GDM1 (cell line): ENCODE measurements around the gene TMEM59L.
A peak's percentile ranks its signal among the peaks of the same experiment; 100 is the strongest.
"Not testable (repeated sequence)": the region's sequence is repeated elsewhere in the genome, so short reads cannot be mapped to it uniquely, and the experiment has no call there.

ENCODE experiments used
- DNase-seq: peaks from one replicate; lab custom pipeline; 2025; lab: John Stamatoyannopoulos, UW

Gene TMEM59L

DNA sequence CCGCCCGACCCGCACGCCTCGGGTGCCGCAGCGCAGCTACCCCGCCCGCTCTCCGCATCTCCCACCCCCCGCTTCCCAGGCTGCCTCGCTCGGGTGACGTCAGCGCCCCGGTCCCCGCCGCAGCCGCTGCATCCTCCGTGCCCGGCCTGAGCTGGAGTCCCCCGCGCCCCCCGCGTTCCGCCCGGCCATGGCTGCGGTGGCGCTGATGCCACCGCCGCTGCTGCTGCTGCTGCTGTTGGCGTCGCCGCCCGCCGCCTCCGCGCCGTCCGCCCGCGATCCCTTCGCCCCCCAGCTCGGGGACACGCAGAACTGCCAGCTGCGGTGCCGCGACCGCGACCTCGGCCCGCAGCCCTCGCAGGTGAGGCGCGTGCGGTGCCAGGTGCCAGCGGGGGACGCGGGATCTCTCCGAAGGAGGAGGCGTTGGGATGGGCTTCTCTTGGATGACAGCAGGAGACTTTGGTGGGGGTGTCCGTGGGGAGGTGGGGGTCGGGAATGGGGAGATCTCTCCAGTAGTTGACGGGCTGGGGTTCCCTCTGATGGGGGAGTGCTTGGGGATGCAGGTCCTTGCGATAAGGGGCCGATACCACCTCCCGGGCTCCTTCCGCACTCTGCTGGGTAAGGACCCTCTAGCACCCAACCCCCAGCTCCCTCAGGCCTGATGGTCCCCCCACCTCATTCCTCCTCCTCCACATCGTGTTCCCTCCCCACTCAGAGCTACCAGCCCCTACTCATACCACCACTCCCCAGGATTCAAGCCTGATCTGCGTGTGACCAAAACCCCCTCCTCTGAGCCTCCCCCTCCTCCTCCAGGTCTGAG lies at the start of gene TMEM59L:
Gene TMEM59L (plus strand): TSS at position 99 of the 817 bp plus-strand sequence. CDS start 89 bp downstream, at position 188.
- no peak for DNase-seq

DNA sequence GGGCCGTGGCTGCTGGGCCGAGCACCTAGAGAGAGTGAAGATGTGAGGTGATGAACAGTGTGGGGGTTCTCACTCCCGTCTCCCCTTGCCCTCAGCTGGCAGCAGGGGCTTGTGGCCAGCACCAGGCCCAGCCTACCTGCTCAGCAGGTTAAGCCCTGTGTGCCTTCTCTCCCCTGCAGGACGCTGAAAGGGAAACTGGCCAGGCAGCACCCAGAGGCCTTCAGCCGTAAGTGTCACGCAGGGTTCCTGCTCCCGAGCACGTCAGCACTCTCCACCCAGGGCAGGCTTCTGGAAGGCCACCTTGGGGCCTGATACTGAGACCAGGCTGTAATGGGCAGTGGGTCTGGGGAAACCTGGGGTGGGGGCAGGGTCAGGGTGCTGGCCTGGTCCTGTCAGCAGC lies 45.7 kb upstream of the TMEM59L start:
- no peak for DNase-seq

DNA sequence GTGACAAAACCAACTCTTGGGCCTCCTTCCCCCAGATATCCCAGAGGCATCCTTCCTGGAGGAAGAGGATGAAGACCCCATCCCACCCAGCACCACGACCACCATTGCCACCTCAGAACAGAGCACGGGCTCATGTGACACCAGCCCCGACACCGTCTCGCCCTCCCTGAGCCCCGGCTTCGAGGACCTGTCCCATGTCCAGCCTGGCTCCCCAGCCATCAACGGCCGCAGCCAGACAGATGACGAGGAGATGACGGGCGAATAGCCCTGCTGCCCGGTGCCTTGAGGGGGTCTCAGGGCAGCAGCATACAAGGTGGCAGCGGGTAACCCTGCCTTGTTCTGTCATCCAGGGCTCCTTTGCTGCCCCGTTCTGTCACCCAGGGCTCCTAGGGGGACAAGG lies 44.3 kb upstream of the TMEM59L start:
- no peak for DNase-seq

DNA sequence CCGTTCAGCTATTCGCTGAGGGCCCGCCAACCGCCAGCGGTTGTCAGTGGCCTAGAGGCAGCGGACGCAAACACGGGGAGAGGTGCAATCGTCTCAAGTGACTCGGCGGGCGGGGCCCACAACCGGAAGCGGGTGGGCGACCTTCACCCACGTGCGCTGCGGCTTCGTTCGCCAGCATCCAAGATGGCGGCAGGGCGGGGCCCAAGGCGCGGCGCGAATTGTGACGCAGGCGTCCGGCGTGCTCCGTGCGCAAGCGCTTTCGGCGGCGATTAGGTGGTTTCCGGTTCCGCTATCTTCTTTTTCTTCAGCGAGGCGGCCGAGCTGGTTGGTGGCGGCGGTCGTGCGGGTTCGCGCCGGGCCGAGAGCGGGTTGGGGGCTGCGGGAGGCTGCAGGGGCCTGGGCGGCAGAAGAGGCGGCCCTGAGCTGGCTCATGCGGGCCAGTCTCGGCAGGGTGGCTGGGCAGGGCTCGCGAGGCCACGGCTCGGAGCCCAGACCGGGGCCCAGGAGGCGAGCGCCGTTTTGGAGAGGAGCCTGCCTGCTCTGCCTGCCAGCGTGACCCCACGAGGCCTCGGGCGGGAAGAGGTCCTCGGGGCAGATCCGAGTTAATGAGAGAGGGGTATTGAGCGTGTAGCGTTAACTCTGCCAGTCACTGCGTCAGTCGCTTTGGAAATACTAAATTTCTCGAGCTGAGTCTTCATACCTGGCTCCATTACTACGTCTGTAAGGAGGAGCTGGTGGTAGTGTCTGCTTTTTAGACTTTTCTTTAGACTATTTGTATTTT lies 40.9 kb upstream of the TMEM59L start, which contains the start of gene UBA52:
Gene UBA52 (plus strand): TSS at position 294 of the 781 bp plus-strand sequence. CDS start 1,444 bp downstream, outside the sequence.
- peak; percentile 96 for DNase-seq

DNA sequence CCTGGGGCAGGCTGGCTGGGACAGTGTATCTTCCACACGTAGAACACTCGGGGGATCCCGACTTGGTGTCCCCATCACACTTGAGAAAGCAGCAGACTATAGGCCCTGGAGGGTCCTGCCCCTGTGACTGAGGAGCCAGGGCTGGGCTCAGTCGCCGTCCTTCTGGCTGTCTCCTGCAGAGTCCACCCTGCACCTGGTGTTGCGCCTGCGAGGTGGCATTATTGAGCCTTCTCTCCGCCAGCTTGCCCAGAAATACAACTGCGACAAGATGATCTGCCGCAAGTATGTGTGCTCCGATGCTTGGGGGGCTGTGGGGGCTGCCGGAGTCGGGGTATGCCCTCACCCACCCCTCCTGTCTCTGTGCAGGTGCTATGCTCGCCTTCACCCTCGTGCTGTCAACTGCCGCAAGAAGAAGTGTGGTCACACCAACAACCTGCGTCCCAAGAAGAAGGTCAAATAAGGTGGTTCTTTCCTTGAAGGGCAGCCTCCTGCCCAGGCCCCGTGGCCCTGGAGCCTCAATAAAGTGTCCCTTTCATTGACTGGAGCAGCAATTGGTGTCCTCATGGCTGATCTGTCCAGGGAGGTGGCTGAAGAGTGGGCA lies 37.9 kb upstream of the TMEM59L start:
- no peak for DNase-seq

DNA sequence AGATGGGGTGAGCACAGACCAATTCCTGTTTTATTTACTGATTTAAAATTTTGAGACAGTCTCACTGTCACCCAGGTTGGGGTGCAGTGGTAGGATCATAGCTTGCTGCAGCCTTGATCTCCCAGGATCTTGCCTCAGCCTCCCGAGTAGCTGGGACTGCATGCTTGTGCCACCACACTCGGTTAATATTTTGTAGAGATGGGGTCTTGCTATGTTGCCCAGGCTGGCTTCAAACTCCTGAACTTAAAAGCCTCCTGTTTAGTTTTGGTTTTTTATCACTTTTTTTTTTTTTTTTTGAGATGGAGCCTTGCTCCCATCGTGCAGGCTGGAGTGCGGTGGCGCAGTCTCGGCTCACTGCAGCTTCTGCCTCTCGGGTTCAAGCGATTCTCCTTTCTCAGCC lies 36.3 kb upstream of the TMEM59L start:
- DNase-seq = no peak

DNA sequence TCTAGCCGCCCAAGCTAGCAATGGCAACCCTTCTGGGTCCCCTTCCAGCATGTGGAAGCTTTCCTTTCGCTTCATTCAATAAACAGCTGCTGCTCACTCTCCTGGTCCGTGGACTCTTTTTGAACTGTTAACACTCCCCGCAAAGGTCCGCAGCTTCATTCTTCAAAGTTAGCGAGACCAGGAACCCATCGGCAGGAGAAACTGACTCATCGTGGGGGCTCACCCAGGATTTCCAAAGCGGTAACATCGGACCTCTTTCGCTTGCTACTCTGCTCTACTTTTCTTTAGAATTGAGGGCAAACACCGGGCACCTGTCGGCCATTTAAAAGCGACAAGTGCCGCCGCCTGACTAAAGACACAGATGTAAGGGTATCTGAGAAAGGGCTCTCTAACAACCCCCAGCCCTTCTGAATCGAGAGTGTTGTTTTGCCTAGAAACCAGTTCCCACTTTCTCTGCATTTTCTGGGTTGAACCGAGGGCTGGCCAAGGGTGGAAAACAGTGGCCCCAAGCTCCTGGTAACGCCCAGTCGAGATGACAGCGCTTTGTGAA lies 35.2 kb upstream of the TMEM59L start:
- DNase-seq = no peak

DNA sequence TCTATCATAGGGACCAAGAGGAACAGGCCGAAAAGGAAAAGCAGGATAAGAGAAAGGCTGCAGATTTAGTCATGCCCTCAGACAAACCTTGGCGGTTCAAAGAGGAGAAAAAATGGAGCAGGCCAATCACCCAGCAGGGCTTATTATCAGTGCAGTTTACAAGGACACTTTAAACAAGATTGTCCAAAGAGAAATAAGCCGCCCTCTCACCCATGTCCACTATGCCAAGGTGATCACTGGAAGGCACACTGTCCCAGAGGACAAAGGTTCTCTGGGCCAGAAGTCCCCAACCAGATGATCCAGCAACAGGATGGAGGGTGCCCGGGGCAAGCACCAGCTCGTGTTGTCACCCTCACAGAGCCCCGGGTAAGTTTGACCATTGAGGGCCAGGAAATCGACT lies 32.4 kb upstream of the TMEM59L start:
- no peak for DNase-seq

DNA sequence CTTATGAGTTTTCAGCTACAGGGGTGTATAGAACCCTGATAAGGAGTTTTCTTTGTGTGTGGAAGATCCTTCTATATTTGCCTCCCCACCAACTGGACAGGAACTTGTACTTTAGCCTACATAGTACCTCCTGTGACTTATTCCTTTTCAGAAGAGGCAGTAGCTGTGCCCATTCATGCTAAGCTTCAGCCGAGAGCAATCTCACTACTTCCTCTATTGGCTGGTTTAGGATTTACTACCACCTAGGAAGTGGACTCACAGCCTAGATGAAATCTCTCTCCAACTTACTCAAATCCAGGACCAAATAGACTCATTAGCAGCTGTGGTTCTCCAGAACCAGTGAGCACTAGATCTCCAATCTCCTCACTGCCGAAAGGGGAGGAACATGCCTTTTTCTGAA lies 26.4 kb upstream of the TMEM59L start:
- no peak for DNase-seq

DNA sequence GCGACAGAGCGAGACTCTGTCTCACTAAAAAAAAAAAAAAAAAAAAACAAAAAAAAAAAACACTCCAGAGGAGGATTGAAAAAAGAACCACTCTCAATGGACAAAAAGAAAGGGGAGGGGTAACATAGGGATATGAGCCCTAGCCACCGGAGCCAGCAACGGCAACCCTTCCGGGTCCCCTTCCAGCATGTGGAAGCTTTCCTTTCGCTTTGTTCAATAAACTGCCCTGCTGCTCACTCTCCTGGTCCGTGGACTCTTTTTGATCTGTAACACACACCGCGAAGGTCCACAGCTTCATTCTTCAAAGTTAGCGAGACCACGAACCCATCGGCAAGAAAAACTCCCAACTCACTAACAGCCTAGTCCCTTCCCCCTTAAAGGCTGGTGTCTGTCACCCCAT lies 25.1 kb upstream of the TMEM59L start:
- no peak for DNase-seq

DNA sequence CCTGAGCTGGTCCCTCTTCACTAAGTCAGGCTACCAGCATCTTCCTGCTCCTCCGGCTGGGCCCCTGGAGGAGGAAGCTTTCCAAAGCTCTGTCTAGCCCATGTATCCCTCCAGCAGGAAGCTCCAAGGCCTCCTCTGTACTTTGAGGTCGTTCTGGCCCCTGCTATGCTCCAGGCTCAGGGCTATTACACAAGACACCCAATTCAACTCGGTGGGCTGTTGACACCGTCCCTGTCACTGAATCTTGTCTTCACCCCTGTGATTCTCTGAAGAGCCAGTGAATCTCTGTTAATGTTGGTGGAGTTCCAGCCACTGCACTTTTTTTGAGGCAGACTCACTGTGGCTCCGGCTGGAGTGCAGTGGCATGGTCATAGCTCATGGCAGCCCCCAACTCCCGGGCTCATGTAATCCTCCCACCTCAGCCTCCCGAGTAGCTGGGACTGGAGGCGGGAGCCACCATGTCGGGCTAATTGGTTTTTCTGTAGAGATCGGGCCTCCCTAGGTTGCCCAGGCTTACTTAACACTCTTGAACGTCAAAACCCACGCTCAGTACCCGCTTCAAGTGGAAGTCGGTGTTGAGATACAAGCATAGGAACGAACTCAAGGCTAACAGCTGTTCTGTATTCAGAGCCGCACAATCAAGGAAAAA lies 24.6 kb upstream of the TMEM59L start:
- DNase-seq = no peak

DNA sequence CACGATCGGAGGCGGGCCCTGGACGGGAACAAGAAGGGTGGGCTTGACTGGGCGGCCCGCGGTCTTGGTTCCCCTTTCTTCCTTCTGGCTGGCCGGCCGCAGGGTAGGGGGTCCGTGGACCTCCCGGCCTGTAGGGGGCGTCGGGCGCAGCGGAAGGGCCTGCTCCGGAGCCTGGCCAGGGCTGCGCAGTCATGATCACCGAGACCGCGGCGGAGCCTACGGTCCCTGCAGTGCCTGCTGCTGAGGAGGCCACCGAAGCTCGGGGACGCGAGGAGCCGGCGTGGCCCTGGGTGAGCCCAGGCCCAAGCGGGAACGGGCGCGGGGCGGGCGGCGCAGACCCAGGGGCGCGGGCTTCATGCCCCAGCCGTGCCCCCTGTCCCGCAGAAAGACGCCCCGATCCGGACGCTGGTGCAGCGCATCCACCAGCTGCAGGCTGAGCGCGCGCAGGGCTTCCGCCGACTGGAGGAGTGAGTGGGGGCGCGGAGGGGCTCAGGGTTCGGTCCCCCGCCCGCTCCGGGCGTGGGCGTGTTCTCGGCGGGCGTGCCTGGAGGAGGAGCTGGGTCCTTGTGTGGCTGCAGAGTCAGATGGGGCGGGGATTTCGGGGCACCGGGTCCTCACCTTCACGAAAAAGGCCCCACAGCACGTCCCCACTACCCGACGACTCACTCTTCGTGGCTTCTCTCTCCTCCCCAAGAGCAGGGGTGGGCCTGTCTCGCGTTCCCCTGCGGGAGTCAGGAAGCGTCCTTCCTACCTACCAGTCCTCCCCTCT lies 23.9 kb upstream of the TMEM59L start, which contains the start of gene REX1BD:
Gene REX1BD (plus strand): TSS at position 188 of the 769 bp plus-strand sequence. CDS start 4 bp downstream, at position 192.
- DNase-seq = peak; percentile 90

DNA sequence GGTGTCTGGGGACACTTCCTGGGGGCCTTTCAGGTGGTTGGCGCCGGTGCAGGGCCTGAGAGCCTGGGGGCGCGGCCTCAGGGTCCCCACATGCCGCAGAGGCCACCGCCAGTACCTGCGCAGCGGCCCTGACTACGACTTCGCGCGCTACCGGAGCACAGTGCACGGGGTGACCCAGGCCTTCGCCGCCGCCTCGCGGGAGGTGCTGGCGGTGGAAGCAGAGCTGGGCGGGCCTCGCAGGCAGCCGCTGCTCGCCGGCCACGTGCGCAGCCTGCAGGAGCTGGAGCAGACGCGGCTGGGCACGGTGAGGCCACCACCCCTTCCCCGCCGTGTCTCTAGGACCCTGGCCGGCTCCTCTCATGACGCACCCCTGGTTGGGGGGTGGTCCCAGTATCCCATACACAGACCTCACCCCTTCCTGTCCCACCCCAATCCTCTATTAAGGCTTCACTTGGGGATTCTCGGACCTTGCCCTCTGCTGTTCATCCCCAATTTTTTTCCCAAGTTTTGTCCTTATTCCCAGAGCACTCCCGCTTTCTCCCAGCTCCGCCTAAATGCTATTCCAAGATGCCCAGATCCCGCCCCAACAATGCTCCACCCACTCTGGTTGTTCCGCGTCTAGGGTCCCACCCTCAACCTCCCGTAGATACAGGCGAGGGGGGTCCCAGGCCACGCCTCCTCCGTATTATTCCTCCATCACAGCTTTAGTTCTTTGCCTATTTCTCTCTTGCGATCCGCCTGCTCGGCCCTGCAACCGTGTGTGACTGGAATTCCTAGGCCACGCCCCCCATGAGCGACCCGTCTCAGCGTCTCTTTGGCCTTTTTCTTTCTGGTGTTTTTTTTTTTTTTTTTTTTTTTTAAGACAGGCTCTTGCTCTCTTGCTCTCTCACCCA lies 23.0 kb upstream of the TMEM59L start:
- DNase-seq = peak; percentile 41

DNA sequence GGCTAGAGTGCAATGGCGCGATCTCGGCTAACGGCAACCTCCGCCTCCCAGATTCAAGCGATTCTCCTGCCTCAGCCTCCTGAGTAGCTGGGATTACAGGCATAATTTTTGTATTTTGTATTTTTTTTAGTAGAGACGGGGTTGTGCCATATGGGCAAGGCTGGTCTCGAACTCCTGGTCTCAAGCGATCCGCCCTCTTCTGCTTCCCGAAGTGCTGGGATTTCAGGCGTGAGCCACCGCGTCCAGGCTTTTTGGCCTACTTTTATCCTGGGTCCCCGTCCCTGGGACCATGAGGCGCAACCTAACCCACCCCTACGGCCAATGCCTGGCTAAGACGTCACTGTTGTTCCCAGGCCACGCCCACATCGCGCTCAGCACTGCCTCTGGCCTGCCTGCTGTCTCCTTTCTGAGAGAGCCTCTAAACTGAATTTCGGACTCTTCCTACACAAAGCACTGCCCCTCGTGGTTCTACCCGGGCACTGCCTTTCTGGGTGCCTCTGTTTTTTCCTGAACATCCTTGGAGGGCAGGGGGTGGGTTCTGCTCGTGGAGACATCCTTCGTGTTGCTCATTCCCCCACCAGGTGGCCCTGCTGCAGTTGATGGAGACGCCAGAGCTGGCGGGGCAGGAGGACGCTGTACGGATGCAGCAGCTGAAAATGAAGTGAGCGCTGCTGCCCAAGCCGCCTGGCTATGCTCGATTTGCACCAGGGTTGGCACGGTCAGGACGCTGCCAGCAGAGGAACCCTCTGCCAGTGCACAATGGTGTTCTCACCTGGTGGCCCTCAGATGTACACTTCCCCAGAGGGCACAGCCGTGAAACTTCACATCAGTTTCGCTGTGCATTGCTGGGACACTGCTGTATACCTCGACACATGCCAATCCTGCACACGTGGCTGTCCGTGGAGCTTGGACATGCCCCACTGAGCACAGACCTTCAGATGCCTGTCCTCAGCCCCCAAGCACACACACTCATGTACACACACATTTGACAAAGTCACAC lies 22.1 kb upstream of the TMEM59L start:
- DNase-seq = no peak

DNA sequence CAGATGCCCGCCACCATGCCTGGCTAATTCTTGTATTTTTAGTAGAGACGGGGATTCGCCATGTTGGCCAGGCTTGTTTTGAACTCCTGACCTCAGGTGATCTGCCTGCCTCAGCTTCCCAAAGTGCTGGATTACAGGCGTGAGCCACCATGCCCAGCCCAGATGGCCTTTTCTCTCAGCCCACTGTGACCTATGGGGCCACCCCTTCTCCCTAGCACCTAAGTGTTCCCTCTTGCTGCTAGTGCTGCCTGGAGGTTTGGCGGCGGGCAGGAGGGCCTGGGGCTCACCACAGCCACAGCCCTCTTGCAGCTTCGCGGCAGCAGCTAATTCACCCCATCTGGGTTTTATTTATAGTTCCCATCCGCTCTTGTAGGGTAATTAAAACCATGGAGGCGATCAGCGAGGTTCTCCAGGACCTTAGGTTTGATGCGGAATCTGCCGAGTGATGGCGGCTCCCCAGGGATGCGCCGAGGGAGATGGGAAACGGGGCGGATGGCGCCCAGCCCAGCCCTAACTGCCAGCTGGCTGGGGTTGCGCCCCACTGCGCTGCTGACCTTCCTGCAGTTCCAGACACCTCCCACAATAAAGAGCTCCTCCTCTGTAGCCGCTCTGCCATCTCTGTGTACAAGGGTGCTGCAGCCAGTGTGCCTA lies 20.8 kb upstream of the TMEM59L start:
- no peak for DNase-seq

DNA sequence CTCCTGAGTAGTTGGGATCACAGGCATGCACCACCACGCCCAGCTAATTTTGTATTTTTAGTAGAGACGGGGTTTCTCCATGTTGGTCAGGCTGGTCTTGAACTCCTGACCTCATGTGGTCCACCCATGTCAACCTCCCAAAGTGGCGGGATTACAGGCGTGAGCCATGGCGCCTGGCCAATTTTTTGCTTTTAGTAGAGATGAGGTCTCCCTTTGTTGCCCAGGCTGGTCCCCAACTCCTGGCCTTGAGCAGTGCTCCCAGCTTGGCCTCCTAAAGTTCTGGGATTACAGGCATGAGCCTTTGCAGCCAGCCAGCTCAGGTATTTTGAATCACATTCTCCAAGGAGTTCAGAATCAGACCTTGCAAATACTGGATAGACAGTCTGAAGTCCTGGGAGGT lies 19.9 kb upstream of the TMEM59L start:
- DNase-seq = not testable (repeated sequence)

DNA sequence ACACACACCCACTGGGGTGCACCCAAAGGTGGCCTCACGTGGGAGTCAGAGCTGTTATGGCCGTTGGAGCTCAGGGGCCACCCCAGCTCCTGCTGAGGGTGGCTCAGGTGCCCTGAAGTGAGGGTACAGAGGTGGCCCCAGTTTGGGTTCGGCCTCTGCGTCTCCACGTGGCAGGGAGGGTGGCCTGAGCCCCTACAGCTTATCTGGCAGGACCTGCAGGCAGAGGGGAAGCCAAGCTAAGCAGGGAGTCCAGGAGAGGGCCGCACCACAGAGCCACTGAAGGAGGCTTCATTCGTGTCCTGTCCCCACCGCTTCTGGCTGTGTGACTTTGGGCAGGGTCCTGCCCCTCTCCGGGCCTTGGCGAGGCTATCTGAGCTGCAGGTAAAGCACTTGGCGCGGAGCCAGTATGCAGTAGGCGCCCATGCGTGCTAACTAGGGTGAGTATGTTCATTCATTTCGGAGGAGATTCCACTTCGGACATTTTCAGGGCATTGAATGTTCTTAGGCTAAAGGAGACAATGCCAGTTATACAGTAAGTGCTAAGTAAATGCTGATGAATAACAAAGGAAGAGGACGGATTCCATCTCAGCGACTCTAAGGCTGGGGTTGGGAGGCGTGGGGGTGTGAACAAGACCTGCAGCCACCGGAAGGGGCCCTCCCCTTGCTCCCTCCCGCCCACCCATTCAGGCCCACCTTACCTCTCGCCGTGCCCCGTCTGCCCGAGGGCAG lies 19.1 kb upstream of the TMEM59L start:
- no peak for DNase-seq
